IPS DF 4.7 (cell line): ENCODE data around the gene KCNQ1.

Experiments
- DNase-seq: peaks from one replicate; pipeline ENCODE4 v3.0.0-alpha.2; 2013; ENCODE audit warnings: low spot score; ENCODE audit errors: extremely low read depth

KCNQ1 gene

DNA sequence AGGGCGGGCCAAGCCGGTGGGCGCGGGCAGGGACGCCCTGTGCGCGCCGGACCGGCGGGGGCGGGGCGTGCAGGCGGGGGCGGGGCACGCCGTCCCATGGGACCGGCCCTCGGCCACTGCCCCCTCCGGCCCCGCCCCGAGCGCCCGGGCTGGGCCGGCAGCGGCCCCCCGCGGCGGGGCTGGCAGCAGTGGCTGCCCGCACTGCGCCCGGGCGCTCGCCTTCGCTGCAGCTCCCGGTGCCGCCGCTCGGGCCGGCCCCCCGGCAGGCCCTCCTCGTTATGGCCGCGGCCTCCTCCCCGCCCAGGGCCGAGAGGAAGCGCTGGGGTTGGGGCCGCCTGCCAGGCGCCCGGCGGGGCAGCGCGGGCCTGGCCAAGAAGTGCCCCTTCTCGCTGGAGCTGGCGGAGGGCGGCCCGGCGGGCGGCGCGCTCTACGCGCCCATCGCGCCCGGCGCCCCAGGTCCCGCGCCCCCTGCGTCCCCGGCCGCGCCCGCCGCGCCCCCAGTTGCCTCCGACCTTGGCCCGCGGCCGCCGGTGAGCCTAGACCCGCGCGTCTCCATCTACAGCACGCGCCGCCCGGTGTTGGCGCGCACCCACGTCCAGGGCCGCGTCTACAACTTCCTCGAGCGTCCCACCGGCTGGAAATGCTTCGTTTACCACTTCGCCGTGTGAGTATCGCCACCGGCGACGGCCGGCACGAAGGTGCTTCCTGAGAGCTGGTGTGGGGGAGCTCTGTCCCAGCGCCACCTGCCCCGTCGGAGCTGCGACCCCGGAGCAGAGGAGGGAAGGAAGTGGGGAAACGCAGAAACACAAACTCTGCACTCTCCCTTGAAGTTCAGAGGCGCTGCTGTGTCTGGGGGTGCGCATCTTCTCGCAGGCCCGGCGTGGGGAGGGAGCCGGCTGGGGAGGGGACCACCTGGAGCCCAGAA is at the start of gene KCNQ1:
Gene KCNQ1, plus strand, starts transcription at position 188 of the 925 bp plus-strand sequence. Its CDS starts 91 bp downstream, at position 279.
- DNase-seq, result no peak

GRCh38 chr11:2395211-2395730 is 49.5 kb upstream of the KCNQ1 start:
- DNase-seq, result no peak

DNA sequence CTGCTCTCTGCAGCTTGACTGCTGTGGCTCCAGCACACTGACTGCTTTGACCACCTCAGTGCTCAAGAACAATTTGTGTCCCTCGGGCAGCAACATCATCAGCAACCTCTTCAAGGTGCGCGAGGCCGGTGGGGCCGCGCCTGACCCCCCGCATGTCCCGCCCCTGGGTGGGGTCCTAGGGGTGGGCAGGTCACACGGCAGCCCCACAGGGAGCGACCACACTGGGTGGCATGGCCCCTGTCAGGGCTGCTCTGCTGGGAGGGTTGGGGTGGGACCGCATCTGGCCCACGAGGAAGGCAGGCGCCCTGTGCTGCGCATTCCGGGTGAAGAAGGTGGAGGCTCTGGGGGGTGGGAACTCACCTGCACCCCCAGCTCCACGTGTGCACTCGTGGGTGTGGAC is 49.0 kb upstream of the KCNQ1 start:
- no peak for DNase-seq

DNA sequence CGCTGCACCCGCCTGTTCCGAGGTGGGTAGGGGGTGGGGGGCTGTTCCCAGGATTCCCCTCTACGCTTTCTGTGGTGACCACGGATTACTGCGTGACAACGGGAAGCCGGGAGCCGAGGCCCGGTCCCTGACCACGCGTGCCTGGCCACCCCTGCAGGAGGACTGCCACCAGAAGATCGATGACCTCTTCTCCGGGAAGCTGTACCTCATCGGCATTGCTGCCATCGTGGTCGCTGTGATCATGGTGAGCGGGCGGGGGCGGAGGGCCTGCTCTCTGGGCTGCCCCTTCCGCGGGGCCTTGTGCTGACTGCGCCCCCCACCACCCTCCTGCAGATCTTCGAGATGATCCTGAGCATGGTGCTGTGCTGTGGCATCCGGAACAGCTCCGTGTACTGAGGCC is 48.3 kb upstream of the KCNQ1 start:
- DNase-seq, result no peak

DNA sequence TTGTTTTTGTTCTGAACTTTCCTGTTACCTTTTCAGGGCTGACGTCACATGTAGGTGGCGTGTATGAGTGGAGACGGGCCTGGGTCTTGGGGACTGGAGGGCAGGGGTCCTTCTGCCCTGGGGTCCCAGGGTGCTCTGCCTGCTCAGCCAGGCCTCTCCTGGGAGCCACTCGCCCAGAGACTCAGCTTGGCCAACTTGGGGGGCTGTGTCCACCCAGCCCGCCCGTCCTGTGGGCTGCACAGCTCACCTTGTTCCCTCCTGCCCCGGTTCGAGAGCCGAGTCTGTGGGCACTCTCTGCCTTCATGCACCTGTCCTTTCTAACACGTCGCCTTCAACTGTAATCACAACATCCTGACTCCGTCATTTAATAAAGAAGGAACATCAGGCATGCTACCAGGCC is 47.8 kb upstream of the KCNQ1 start:
- no peak for DNase-seq

DNA sequence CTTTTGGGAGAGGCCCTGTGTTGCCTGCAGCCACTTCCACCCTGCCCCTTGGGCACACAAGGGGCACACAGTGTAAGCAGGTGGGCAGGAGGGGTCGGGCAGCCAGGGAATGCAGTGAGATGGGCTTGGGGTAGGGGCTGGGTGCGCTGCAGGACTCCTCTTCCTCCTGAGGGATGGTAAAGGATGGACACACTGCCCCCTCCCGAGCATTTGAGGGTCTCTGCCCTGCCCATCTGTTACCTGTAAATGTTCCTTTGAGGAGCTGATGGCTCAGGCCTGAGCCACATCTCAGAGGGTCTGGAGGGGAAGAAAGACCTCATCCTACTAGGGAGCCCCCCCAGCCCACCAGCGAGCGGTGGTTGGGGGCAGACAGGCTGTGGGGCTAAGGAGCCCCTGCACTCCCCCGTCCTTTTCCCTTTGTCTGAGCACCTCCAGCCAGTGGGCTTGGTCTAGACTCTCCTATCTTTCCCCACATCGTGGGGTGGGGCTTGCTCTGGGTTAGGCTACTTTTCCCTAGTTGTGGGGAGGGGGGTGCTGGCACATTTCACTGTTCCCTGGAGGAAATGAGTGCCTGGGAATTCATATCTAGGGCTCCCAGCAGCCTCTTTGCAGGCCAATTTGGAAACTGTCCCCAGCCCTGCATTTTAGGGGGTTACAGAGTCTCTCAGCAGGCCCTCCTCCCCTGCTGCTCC is 46.0 kb upstream of the KCNQ1 start:
- DNase-seq, result no peak

- DNase-seq, result no peak
Observed at GRCh38 chr11:2399488-2400068, 45.2 kb upstream of the KCNQ1 start.

- DNase-seq, result peak; percentile 93
Observed at GRCh38 chr11:2400069-2400761, 44.6 kb upstream of the KCNQ1 start, which contains the start of gene TSSC4. Gene TSSC4, plus strand, starts transcription at chr11:2400750. Its CDS starts 1,884 bp downstream, at chr11:2402634.

GRCh38 chr11:2400762-2401435 is 43.9 kb upstream of the KCNQ1 start:
- no peak for DNase-seq

GRCh38 chr11:2401436-2401984 is 43.3 kb upstream of the KCNQ1 start:
- DNase-seq, result no peak

DNA sequence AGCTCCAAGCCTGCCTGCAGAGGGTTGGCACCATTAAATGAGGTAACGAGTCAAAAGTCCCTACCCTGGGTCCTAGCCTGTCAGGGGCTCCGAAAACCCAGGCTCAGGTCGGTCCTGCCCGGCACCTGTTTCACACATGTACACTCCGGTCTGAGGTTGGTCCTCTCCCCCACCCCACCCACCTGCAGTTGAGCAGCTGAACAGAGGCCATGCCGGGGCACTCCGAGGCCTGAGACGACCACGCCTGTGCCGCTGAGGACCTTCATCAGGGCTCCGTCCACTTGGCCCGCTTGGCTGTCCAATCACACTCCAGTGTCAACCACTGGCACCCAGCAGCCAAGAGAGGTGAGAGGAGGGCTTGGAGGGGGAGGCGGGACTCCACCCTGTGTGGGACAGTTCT is 42.7 kb upstream of the KCNQ1 start:
- no peak for DNase-seq

DNA sequence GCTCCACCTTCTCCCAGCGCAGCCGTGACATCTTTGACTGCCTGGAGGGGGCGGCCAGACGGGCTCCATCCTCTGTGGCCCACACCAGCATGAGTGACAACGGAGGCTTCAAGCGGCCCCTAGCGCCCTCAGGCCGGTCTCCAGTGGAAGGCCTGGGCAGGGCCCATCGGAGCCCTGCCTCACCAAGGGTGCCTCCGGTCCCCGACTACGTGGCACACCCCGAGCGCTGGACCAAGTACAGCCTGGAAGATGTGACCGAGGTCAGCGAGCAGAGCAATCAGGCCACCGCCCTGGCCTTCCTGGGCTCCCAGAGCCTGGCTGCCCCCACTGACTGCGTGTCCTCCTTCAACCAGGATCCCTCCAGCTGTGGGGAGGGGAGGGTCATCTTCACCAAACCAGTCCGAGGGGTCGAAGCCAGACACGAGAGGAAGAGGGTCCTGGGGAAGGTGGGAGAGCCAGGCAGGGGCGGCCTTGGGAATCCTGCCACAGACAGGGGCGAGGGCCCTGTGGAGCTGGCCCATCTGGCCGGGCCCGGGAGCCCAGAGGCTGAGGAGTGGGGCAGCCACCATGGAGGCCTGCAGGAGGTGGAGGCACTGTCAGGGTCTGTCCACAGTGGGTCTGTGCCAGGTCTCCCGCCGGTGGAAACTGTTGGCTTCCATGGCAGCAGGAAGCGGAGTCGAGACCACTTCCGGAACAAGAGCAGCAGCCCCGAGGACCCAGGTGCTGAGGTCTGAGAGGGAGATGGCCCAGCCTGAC is 41.7 kb upstream of the KCNQ1 start:
- DNase-seq, result no peak

DNA sequence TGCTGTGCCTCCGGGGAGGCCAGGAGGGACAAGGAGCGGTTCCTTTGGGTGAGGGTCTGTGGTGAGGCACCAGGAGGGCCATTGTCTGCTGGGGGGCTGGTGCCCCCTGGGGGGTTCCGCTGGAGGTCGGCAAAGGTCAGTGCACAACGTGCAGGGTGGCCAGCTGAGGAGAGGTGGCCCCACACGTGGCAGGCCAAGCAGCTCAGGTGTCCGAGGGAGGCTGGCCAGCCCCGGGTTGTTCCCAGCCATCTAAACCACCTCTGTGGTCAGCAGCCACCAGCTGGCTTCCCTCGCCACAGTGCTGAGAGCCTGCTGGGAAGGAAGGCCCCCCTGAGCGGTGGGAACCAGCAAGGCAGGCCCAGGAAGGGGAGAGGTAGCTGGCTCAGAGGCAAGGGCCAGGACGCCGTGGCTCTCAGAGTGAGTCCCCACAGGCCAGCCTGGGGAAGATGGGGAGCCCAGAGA is 40.0 kb upstream of the KCNQ1 start:
- no peak for DNase-seq

GRCh38 chr11:2406451-2406850 is 38.4 kb upstream of the KCNQ1 start:
- DNase-seq, result no peak

GRCh38 chr11:2406878-2407410 is 37.9 kb upstream of the KCNQ1 start:
- DNase-seq, result no peak

GRCh38 chr11:2408671-2409070 is 36.1 kb upstream of the KCNQ1 start:
- DNase-seq, result no peak

DNA sequence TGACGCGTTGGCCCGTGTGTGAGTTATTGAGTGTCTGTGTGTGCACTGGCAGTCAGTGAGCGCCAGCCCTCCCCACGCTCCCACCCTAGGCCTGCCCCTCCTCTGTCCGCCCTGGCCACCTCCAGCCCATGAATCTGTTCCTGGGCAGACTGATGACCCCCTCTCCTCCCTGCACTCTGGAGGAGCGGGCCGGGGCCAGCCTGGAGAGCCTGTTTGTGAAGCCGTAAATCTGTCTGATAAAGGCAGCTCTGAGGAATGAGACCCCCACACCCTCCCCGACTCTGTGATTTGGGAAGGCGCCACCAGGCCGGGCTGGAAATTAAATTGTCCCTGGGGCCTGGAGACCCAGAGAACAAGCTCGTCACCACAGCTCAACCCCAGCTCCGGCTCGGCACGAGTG is 35.7 kb upstream of the KCNQ1 start:
- no peak for DNase-seq

DNA sequence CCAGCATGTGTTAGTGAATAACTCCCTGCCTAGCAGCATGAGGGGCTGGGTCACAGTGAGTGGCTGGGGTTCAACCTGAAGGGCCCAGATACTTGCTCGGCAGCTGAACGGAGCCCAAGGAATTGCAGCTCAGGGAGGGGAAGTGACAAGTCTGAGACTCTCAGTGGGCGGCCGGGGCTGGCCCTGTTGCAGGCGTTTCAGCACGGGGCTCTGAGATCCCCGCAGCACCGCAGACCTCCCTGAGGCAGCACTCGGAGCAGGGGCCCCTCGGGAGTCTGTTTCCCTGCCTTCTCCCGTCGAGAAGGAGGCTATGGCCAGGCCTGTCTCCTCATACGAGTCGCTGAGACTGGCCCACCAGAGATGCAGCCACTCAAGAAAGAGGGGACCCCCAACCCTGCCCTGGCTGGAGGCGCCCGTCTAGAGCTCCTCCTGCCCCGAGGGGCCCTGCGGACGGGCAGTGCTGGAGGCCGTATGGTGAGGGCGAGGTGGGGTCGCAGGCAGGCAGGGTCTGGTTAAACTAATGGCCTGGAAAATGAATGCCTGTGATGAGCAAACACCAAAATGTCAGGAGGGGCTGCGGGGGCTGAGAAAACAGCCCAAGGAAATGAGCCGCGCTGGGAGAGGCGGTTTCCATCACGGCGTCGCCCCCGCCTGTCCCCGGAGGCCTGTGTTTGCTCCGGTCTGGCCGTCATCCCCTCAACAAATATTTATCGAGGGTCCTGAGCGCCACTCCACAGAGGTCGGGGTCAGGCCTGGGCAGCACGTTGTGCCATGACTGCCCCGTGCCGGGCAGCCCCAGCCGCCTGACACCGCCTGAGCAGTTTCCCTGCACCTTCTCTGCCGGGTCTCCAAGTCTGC is 35.0 kb upstream of the KCNQ1 start:
- DNase-seq, result no peak
